Measurements from ENCODE around the gene ATRNL1.

DNA sequence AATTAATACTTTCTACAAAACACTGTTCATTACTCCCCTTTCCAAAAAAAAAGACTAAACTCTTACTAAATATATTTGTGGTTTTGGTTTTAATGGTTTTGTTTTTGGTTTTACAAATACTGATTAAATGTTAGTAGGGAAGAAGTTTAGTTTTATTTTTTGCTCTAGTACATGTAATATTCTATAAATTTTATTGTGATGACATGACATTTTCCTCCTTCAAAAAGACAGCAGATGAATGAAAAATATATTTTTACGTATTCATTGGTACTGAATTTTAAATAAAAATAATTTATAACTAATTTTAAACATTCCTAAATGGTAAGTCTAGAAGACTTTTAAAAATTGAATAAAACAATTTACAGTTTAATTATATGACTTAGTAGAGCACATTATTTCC, 667.0 kb downstream of the ATRNL1 start:
- TF ChIP-seq CTCF (IDR thresholded peaks at IDR 0.05) (no peak), POLR2A (IDR thresholded peaks at IDR 0.05) (no peak), POLR2AphosphoS5 (IDR thresholded peaks at IDR 0.05) (no peak), EP300 (IDR thresholded peaks at IDR 0.05; ENCODE audit: low read depth) (no peak)
